Neuron (in vitro differentiated cells): ENCODE results near the gene MARCHF7.

Experiments
- H2AFZ ChIP-seq: one replicate; pipeline ENCODE4 v1.6.1; 2013; ENCODE audit warnings: low read depth, mild to moderate bottlenecking, inconsistent platforms, low read length, moderate library complexity
- H3K27me3 ChIP-seq: one replicate; pipeline ENCODE4 v1.6.1; 2013; ENCODE audit warnings: low read length; ENCODE audit not compliant: insufficient read depth
- H3K36me3 ChIP-seq: one replicate; pipeline ENCODE4 v1.6.1; 2013; ENCODE audit warnings: low read length; ENCODE audit not compliant: insufficient read depth
- H3K4me1 ChIP-seq: one replicate; pipeline ENCODE4 v1.6.1; 2013; ENCODE audit warnings: low read length; ENCODE audit not compliant: insufficient read depth
- H3K4me3 ChIP-seq: 2 replicates; pipeline ENCODE4 v1.5.1; 2013; ENCODE audit warnings: mild to moderate bottlenecking, low read length, moderate library complexity
- H3K9me3 ChIP-seq: one replicate; pipeline ENCODE4 v1.6.1; 2013; ENCODE audit warnings: low read length

Gene MARCHF7

DNA sequence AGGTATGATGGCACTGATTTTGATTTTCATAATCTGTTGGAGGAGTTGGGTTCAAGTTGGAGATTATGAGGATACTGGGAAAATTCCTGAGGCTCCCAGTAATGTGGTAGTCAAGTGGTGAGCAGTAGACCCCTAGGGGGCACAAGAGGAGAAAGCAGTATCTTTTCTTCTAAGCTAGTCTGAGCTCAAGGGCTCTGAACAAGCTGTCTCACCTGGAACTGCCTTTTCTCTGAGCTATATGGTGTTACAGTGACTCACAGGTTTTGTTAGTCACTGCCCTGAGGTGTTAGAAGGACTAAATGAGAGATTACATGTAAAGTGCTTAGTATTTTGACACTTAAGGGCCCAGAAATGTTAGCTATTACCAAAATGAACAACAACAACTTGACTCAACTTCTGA is 43.5 kb downstream of the MARCHF7 start:
- no peak overlapping the region for H3K4me3 ChIP-seq
- H2AFZ ChIP-seq = no peak overlapping the region
- no peaks in the 10 kb centered on the region for H3K4me1 ChIP-seq
- H3K36me3 ChIP-seq = peaks cover 88% of the 10 kb centered on the region
- H3K9me3 ChIP-seq = peaks cover 2% of the 10 kb centered on the region
- no peaks in the 10 kb centered on the region for H3K27me3 ChIP-seq

DNA sequence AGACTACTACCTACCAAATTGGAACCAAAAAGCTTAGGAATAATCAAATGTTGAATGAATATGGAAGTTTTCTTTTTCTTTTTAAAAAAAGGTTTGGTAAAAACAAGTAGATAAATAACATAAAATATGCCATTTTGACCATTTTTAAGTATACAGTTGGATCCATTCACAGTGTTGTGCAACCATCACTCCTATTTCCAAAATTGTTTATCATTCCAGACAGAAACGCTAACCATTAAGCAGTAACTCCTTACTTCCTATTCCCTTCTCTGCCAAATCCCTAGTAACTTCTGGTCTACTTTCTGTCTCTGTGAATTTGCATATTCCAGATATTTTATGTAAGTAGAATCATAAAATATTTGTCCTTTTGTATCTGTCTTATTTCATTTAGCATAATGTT is 45.9 kb downstream of the MARCHF7 start:
- no peaks in the 10 kb centered on the region for H3K4me1 ChIP-seq
- H3K36me3 ChIP-seq = peaks cover 85% of the 10 kb centered on the region
- H3K27me3 ChIP-seq = no peaks in the 10 kb centered on the region
- no peaks in the 10 kb centered on the region for H3K9me3 ChIP-seq
- no peak overlapping the region for H2AFZ ChIP-seq
- no peak overlapping the region for H3K4me3 ChIP-seq

DNA sequence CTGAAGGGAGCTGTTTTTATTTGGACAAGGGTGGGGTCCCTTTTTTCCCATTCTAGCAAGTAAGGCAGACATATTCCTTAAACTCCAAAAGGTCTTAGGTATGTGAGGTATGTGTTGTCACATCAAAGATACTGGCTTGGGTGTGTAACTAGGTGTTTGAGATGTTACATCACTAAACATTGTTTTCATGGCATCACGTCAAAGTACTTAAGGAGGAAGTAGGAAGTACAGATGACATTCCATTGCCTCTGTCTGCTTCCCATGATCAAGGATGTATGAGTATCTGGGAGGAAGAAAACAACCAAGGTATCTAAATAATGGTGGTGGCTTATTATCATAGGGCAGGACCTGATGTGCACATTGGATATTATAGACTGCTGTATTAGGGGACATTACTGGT is 46.4 kb downstream of the MARCHF7 start:
- Histone ChIP-seq H3K4me3 (no peak overlapping the region), H3K27me3 (no peaks in the 10 kb centered on the region), H3K4me1 (no peaks in the 10 kb centered on the region), H2AFZ (no peak overlapping the region), H3K9me3 (no peaks in the 10 kb centered on the region), H3K36me3 (peaks cover 86% of the 10 kb centered on the region)

DNA sequence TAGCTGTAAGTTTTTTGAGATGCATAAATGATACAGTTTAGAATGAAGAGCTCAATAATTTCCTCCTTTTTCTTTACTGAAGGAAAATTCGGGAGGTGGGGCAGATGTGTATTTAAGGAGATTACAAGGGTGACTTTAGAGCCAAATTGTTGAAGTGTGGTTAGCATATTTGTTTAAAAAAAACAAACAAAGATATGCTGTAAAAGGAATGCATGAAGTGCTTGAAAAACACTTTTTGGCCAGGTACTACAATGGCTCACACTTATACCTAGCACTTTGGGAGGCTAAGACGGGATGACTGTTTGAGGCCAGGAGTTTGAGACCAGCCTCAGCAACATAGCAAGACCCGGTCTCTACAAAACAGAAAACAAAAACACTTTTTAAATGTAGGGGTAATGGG is 47.3 kb downstream of the MARCHF7 start:
- no peaks in the 10 kb centered on the region for H3K27me3 ChIP-seq
- no peaks in the 10 kb centered on the region for H3K9me3 ChIP-seq
- H3K4me1 ChIP-seq = no peaks in the 10 kb centered on the region
- H2AFZ ChIP-seq = no peak overlapping the region
- H3K36me3 ChIP-seq = peaks cover 84% of the 10 kb centered on the region
- H3K4me3 ChIP-seq = no peak overlapping the region

DNA sequence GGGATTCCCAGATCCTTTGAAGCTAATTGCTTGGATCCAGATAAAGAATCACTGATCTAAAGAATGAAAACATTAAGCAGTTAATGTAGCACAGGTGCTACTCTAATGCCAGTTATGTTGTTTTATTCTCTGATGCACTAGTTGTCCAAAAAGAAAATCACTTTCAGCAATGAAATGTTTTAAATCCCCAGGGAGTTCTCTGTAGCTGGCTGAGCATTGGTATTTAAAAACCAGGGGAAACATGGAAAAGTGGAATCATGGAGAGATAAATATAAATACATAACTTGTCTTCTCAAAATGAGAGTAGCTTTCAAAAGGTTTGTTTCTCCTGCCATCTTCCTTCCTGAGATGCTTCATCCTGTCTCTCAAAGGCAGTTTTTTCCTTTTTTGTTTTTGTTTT is 48.0 kb downstream of the MARCHF7 start:
- no peak overlapping the region for H3K4me3 ChIP-seq
- H3K36me3 ChIP-seq = peaks cover 84% of the 10 kb centered on the region
- no peaks in the 10 kb centered on the region for H3K27me3 ChIP-seq
- H3K4me1 ChIP-seq = no peaks in the 10 kb centered on the region
- no peak overlapping the region for H2AFZ ChIP-seq
- H3K9me3 ChIP-seq = no peaks in the 10 kb centered on the region

DNA sequence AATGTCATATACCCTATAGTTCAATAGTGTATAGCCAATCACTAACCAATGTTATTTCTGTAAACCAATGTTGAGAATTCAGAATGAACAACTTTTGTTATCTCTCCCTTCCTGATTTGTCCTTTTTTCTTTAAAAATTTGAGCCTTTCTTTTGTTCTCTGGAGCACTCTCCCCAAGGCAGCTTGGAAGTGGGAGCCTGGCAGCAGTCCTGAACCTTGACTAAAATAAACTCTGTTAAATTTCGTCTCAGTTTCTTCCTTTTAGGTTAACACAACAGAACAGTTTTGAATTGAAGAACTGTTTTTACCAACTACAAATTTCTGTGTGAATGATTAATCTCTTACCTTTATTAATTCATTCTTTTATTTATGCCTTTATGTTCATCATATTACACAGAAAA is 49.8 kb downstream of the MARCHF7 start:
- Histone ChIP-seq H2AFZ (no peak overlapping the region), H3K27me3 (no peaks in the 10 kb centered on the region), H3K4me1 (no peaks in the 10 kb centered on the region), H3K36me3 (peaks cover 89% of the 10 kb centered on the region), H3K4me3 (no peak overlapping the region), H3K9me3 (no peaks in the 10 kb centered on the region)
